ENCODE results near the gene DET1.
"Not testable (repeated sequence)": the region's sequence is repeated elsewhere in the genome, so short reads cannot be mapped to it uniquely, and the experiment has no call there.

The DET1 gene

DNA sequence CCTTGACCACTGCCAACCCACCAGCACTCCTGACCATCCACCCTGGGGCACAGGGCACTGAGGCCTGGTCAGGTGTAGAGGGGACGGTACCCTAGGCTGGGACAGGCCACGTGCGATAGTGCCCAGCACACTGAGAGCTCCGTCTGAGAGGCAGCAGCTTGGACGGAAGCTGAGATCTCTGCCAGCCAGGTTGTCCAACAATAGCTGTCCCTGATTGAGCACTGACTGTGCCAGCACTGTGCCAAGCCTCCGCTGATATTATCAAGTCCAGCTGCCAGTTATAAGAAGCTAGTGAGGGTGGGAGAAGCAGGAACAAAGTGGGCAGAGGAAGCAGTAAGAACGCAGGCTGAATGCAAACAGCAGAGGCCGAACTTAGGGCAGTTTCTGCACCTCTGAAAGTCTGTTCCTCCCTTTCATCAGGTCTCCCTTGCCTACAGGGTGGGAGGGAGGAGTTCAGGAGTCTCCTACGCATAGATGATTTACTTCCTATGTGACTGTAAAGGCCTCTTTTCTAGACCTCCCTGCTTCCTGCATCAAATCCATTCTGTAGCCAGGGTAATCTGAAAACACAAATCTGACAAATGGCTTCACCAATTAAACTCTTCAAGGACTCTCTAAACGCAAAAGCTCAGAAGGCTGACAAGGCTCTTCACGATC is 49.2 kb downstream of the DET1 start:
- DNase-seq (ENCODE audit: low spot score) = no peak

DNA sequence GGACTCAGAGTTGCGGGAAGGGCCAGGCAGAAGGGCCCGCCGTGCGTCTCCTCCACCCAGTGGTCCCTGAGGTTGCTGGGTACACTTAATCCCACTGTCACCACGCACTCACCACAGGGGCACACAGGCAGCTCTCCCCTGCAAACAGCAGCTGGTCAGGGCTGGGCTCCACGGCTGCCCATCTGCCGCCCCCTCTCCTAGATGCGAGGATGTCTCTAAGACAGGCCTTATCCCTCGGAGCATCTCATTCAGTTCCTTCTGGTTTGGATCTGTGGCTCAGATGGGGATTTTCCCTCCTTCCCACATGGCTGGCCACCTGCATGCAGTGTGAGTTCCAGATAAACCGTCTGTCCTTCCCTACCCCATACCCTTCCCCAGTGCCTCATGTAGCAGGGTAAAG is 52.6 kb downstream of the DET1 start:
- DNase-seq (ENCODE audit: low spot score) = no peak

DNA sequence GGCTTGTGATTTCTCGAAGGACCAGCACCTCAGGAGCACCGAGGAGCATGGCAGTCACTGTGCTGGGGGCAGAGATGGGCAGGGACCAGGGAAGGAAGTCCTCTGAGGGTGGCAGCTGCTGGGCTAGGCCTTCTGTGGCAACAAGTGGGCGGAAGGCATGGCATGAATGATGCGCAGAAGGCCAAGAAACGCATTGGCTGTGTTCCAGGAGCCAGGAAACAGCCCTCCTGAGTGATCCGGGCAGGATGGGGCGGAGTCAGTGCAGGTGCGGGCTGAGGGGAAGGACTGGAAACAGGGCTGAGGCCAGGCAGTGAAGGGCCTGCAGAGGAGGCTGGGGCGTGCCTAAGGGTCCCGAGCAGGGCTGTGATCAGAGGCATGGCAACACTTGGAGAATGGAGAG is 55.3 kb downstream of the DET1 start:
- no peak for DNase-seq (ENCODE audit: low spot score)

DNA sequence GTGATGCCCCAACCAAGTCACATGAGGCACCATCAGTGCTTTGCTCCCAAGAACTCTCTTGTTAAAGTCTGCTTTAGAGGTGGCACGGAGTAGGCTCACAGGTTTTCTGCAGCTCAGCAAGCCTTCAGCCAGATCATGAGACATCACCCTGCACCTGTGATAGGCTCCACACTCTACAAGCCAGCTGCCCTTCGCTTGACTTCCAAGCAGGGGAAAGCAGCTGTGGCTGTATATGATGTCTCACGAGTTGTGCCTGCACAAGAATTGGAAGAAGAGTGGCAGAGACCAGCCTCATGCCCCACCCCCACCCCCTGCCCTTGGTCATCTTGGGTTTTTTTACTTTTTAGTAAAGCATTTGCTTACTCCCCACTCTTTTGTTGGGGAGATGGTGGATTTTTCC is 56.4 kb downstream of the DET1 start:
- no peak for DNase-seq (ENCODE audit: low spot score)

DNA sequence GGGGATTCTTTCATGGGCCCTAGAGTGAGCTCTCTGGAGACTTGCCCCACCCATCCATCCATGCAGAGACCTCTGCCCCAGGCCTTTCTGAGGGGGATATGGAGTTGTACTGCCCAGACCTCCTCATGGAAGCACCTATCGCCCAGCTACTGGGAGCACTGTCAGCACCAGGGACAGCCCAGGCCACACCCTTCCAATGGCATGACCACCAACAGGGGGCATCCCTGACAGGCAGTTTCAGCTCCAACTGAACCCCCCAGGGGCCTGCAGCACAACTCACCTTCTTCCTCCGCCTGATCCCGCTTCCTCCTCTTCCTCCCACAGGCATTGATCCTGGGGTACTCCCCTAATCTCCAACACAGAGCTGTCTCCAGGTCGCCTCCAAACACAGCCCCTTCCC is 57.2 kb downstream of the DET1 start:
- DNase-seq (ENCODE audit: low spot score) = no peak

DNA sequence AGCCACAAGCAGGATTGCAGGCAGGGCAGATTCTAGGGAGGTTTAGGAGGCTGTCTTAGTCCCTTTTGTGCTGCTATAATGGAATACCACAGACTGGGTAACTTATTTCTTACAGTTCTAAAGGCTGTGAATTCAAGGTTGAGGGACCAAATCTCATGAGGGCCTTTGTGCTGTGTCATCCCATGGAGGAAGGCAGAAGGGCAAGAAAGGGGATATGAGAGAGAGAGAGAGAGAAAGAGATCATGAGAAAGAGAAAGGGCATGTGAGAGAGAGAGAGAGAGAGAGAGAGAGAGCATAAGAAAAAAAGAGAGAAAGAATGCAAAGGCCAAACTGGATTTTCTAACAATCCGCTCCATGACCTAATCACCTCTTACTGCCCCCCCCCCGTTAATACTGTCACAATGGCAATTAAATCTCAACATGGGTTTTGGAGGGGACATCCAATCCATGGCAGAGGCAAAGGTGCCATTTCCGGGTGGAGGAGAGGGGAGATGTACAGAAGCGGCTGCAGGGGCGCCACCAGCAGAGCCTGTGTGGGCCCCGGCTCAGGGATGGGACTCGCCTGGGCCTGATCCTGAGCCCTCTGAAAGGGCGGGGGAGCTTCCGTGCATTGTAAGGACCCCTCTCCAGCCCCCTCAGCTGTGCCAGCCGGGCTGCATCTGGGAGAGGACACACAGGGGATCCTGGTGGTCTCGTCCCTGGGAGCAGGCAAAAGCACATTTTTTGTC is 58.5 kb downstream of the DET1 start:
- DNase-seq (ENCODE audit: low spot score) = no peak

DNA sequence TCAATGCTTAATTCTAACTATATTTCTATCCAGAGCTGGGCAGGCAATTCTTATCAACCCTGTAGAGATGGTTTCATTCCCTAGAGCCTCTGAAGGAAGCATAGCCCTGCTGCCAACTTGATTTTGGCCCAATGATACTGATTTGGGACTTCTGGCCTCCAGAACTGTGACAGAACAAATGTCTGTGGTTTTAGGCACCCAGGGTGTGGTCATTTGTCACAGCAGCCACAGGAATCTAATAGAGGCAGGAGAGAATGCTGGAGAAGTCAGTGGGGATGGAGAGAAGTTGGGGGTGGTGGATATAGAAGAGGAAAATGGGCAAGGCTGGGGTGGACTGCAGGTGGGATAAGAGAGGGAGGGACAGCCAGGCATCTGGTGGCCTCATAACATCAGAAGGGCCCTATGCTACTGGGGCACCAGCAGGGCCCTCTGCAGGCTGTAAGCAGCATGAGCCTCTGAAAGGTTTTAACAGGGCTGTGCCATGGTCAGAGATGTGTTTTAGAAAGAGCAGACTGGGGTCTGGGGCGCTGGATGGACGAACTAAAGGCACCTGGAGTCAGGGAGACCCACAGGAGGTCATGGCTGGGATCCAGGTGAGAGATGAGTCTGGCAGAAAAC is 59.2 kb downstream of the DET1 start:
- no peak for DNase-seq (ENCODE audit: low spot score)

DNA sequence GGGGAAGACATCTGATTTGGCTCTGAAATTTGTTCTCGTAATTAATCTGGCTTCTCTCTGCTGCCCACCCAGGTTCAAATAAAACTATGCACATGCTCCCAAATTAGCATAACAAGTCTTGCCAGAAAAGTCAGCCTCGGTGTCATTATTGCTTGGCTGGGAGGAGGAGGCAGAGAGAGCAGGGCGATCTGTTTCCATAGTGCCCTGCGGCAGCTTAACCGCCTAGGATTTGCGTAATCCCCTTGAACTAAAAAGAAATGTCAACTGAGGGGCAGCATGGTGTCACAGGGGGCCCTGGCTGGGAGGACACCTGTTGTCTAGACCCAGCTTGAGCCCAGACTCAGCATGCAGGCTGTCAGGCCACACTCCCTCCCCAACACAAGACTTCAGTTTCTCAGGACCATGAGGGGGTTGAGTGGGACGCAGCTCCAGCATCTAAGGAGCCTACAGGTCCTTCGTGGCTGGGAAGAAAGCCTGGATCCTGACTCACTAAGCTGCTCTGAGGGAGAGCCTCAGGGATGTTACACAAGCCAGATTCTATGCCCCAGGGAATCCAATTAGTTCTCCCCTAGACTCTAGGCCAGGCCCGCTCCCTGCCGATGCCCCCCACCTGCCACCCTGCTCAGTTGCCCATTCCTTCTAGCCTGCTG is 61.7 kb downstream of the DET1 start:
- no peak for DNase-seq (ENCODE audit: low spot score)

DNA sequence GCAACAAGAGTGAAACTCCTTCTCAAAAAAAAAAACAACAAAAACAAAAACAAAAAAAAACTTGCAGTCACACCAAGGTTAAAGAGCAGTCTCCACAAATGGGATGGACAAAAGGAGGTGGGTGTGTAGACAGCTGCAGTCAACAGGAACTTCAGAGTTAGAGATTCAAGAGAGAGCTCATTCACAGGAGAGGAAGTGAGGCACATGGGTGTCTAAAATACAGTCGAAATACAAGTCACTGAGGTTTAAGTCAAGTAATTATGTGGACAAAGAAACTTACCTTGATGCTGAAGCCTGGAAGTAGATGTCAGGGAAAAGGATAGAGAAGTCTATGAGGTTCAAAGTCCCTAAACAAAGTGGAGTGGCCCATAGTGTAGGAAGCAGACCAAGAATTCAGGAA is 64.2 kb downstream of the DET1 start:
- no peak for DNase-seq (ENCODE audit: low spot score)

DNA sequence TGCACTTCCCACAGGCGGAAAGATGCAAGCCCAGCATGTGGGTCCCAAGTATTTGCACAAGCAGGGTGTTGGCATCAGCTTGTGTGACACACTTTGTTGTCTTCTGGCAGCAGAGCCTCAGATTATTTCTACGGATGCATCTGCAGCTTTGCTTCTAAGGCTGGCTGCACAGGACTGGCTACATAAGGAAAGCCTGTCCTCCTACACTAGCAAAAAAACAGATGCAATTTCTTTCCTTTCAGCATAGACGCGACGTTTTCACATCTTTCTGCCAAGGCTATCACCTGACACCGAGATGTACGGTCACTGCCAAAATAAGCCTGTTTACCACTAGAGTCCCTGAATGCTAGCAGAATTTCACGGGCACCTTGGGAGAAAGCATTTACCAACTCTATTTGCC is 65.5 kb downstream of the DET1 start:
- peak; percentile 41 for DNase-seq (ENCODE audit: low spot score)

DNA sequence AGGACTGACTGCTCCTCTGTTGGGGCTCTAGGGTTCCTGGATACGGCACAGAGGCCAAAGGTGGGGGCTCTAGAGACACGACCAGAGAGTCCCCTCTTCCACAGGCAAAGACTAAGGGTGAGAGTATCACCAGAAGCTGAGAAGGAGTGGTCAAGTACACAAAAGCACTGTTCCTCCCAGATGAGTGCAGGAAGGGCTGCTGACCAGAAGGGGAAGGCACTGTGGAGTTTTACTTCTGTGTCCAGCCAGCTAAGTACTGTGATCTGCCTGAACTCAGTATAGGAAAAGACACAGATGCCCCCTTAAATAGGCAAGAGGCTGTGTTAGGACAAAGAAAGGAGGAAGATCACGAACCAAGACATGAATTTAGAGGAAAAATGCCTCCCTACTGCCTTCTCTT is 67.3 kb downstream of the DET1 start:
- DNase-seq (ENCODE audit: low spot score) = no peak

DNA sequence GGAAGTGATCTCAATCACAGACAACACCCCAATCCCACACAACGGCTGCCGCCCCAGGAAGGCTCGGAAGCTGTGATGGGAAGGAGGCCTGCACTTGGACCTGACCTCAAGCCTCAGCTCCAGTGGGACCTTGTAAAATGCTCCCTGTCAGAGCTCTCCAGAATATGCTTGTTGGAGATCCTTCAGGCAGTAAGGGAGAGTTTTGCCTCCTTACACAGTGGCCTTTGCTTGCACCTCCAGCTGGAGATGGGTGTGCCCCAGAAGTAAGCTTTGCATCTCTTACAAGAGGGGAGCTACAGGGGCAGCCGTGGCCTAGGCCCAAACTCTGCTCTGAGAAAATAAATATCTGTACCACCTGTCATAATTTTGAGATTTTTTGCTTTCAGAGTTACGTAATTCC is 68.6 kb downstream of the DET1 start:
- DNase-seq (ENCODE audit: low spot score) = no peak

DNA sequence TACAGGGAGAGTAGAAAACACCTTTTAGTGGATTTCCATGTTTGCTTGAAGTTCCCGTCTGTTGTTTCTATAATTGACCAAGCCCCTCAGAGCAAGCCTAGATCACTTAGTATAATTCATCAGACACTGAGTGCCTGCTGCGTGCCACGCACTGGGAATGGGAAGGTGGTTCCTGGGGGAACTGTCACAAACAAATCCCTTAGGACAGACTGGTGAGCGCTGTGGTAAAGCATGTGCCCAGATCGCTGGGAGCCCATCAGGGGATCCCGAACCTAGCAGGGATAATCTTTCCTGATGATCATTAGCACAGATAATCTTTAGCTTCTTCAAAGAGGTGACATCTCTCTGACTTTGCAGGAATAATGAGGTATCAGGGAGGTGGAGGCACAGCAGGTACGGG is 69.4 kb downstream of the DET1 start:
- no peak for DNase-seq (ENCODE audit: low spot score)

DNA sequence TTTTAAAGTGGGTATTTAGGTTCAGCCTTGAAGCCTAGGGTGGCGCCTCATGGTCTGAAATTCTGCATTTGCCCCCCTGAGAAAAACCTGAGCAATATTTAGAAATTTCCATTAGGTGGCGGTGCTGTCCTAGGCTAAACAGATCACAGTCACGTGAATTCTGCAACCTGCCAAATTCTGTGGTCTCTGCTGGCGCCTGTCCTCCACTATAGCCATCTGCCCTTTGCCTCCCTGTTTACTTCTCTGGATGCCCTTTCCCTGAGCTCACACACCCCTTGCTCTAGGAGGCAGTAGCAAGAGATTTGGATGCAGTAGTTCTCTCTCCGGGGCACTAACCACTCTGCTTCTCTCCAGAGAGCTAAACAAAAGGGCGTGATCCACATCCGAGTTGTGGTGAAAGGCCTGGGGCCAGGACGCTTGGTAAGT is 69.8 kb downstream of the DET1 start:
- DNase-seq (ENCODE audit: low spot score) = peak; percentile 72

DNA sequence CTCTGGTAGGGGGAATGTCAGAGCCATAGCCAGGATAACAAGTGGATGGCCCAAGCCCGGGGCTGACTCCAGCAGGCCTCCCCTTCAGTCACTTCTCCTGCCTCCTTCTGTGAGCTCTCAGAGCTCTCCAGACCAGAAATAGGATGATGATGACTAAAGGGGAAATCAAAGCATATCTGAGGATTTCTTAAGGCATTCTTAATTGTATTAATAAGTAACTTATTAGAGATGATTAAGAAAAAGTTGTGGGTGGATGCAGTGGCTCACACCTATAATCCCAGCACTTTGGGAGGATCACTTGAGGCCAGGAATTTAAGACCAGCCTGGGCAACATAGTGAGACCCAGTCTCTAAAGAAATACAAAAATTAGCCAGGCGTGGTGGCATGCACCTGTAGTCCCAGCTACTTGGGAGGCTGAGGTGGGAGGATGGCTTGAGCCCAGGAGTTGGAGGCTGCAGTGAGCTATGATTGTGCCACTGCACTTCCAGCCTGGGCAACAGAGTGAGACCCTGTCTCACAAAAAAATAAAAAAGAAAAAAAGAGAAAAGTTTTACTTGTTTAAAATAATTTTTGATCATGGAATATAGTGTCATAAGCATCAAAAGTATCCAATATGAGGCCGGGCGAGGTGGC is 72.7 kb downstream of the DET1 start:
- DNase-seq (ENCODE audit: low spot score) = not testable (repeated sequence)

DNA sequence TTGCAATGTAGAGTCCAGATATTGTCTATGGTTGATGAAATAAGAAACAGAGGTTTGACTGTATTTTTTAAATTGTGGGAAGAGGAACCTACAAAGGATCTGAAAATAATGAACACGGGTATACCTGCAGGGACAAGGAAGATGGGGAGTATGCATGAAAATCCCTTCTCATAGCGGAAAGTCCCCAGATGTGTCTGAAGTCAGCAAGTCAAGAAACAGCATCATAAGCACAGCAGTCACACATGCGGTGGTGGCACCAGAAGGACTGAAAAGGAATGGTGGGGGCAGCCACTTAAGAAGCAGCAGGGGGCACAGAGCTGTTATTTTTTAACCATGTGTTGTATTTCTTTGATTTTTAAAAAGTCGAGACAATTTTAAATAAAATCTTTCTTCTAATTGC is 74.3 kb downstream of the DET1 start:
- DNase-seq (ENCODE audit: low spot score) = no peak

DNA sequence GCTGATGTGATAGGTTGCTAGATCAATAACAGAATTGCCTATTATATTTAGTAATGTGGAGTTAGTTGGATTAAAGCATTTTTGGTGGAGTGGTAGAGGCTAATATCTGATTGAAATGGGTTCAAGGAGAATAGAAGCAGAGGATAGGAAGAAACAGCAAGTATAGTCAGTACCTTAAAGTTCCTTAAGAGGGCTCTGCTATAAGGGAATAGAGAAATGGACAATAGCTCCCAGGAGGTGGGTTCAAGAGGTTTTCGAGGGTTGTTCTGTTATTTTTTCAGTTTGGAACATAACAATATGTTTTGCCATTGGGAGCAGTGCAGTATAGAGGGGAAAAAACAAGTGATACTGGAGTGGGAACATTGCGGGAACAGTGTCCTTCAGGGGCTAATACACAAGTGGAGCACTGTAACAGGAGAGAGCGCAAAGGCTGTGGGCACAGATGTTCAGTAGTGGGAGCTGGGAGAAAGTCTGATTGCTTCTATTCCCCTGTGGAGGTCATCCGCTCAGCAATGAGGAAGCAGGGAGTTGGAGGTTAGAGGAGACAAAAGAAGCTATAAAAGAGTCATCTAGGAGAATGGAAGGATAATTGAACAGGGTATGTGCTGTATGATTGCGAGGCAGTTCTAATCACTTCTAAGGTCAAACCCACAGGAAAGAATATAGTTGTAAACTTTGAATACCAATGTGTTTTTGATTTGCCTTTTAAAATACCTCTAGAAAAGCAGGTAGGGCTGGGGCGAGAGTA is 75.7 kb downstream of the DET1 start:
- DNase-seq (ENCODE audit: low spot score) = no peak

DNA sequence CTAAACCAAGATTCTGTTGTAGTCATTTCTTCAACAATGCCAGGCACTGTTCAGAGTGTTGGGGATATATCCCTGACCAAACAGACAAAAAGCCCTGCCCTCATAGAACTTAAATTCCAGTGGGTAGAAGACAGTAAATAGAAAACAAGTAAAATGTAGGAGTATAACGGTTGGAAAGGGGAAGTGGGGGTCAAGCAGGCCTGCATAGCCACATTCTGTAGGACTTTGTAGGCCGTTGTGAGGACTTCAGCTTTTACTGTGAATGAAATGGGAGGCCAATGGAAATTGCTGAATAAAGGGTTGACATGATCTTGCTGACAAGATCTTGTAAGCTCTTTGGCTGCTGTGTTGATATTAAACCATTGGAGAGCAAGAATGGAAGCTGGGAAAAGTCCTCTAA is 77.2 kb downstream of the DET1 start:
- DNase-seq (ENCODE audit: low spot score) = no peak

DNA sequence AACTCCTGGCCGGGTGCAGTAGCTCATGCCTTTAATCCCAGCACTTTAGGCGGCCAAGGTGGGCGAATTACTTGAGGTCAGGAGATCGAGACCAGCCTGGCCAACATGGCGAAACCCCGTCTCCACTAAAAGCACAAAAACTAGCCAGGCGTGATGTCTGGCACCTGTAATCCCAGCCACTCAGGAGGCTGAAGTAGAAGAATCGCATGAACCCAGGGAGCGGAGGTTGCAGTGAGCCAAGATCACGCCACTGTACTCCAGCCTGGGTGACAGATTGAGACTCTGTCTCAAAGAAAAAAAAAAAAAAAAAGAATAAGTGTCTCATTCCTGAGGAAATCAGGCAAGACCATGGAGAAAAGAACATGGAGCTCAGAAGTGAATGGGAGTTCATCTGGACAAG is 77.8 kb downstream of the DET1 start:
- DNase-seq (ENCODE audit: low spot score) = not testable (repeated sequence)

DNA sequence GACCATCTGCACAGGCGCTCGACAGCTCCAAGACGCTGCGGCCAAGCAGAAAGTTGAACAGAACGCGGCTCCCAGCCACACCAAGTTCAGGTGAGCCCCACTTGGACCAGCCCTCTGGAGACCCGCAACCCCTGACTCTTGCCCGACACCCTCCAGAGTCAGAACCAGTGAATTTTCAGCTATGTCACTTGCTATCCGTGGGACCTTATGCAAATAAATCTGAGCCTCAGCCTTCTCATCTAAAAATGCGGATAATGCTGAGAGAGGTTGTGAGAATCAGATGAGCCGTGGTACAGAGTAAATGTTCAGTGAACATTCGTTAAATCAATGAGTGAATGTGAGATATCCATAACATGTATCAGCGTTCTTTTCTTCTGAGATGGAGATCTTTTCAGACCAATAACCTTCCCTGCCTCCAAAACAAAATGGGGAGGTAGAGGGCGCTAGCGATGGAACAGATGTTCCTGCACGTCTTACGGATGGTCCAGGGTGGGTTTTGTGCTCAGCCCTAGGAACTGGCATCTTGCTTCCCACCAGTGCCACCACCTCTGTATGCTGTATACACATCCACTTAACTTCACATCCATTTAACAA is 78.4 kb downstream of the DET1 start:
- DNase-seq (ENCODE audit: low spot score) = peak; percentile 17
